Measurements from ENCODE around the gene TRAPPC12. TPM values are rescaled to one million over a fixed set of nuclear protein-coding genes. Genes with fewer than 3 reads are reported as not detected.

TRAPPC12 gene
- total RNA-seq, 4 donors from 2014 or later, result 78.2 to 341 (median 183) TPM

DNA sequence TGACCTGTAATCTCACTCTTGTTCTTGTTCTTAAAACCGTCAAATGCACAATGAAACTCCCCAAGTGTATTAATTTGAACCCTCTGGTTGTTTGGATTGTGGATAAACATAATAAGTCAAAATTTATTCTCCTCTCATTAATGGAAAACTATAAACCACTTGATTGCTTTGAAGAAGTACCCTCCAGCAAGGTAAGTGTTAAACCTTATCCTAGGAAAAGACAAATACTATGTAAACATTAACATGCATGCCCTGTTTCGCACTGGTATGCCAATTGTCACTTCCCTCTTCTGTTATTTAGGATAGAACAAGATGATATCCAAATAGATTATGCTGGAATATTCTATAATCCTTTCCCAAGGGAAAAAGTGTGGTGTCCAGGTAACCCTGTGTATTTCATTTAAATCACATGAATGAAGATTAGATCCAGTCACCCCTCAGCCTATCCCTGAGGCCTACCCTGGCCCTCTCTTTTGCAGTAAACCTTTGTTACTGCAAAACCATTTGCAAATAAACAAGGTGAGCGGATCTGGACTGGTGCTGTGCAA, 138.5 kb downstream of the TRAPPC12 start:
- Histone ChIP-seq H3K4me3 (peak overlapping the region; percentile 70 to 97 (median 84)), H3K27ac (peak overlapping the region; percentile 97 to 100 (median 98)), H3K4me1 (peaks cover 3 to 16% (median 12%) of the 10 kb centered on the region in 4 donors), H3K36me3 (peaks cover 0 to 8% (median 4%) of the 10 kb centered on the region in 4 donors), H3K27me3 (no peaks in the 10 kb centered on the region), H3K9me3 (no peaks in the 10 kb centered on the region)
- intact Hi-C loops (cut with DNase I; ENCODE audit: low total_unique reads) (no loop called here), in situ Hi-C loops (cut with MboI; ENCODE audit: low pct_ligation_motif_present in 1 of 4, low pct_unique_long_range_greater_than_20kb in 1 of 4, low sequenced_read_pairs in 3 of 4) (no loop called here)
- no peak for TF ChIP-seq POLR2AphosphoS5 (IDR thresholded peaks at IDR 0.05)
- no peak for TF ChIP-seq POLR2A (IDR thresholded peaks at IDR 0.05)
- no peak for TF ChIP-seq EP300 (IDR thresholded peaks at IDR 0.05; ENCODE audit: low read depth)
- TF ChIP-seq, protein P1, sequence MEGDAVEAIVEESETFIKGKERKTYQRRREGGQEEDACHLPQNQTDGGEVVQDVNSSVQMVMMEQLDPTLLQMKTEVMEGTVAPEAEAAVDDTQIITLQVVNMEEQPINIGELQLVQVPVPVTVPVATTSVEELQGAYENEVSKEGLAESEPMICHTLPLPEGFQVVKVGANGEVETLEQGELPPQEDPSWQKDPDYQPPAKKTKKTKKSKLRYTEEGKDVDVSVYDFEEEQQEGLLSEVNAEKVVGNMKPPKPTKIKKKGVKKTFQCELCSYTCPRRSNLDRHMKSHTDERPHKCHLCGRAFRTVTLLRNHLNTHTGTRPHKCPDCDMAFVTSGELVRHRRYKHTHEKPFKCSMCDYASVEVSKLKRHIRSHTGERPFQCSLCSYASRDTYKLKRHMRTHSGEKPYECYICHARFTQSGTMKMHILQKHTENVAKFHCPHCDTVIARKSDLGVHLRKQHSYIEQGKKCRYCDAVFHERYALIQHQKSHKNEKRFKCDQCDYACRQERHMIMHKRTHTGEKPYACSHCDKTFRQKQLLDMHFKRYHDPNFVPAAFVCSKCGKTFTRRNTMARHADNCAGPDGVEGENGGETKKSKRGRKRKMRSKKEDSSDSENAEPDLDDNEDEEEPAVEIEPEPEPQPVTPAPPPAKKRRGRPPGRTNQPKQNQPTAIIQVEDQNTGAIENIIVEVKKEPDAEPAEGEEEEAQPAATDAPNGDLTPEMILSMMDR (IDR thresholded peaks at IDR 0.05), result no peak
- DNase-seq, result no peak
- WGBS, 2 donors (ENCODE audit: low coverage in 1 of 2), result 25 to 51% methylated on average over 2 to 3 of the region's 3 CpGs

- intact Hi-C loops (cut with DNase I; ENCODE audit: low total_unique reads), result no loop called here
- peak overlapping the region; percentile 70 to 97 (median 84) for H3K4me3 ChIP-seq
- H3K27ac ChIP-seq, result peak overlapping the region; percentile 97 to 100 (median 98)
- TF ChIP-seq EP300 (IDR thresholded peaks at IDR 0.05; ENCODE audit: low read depth) (no peak), POLR2A (IDR thresholded peaks at IDR 0.05) (peak; percentile 73), POLR2AphosphoS5 (IDR thresholded peaks at IDR 0.05) (peak; percentile 69 to 85 (median 72))
- TF ChIP-seq, protein P1 (IDR thresholded peaks at IDR 0.05), result no peak
- in situ Hi-C loops (cut with MboI; ENCODE audit: low pct_ligation_motif_present in 1 of 4, low pct_unique_long_range_greater_than_20kb in 1 of 4, low sequenced_read_pairs in 3 of 4), result no loop called here
- 0% methylated on average over 53 of the region's 67 CpGs; no CpG with 5 or more reads in 1 of the 2 donors for WGBS, 2 donors (ENCODE audit: low coverage in 1 of 2)
- peaks cover 3 to 20% (median 12%) of the 10 kb centered on the region in 4 donors for H3K4me1 ChIP-seq
- H3K27me3 ChIP-seq, result no peaks in the 10 kb centered on the region
- H3K36me3 ChIP-seq, result peaks cover 0 to under 1% (median under 1%) of the 10 kb centered on the region in 4 donors
- H3K9me3 ChIP-seq, result no peaks in the 10 kb centered on the region
- peak; percentile 98 for DNase-seq
These were observed 139.2 kb downstream of the TRAPPC12 start for GRCh38 chr2:3518496-3519254.

DNA sequence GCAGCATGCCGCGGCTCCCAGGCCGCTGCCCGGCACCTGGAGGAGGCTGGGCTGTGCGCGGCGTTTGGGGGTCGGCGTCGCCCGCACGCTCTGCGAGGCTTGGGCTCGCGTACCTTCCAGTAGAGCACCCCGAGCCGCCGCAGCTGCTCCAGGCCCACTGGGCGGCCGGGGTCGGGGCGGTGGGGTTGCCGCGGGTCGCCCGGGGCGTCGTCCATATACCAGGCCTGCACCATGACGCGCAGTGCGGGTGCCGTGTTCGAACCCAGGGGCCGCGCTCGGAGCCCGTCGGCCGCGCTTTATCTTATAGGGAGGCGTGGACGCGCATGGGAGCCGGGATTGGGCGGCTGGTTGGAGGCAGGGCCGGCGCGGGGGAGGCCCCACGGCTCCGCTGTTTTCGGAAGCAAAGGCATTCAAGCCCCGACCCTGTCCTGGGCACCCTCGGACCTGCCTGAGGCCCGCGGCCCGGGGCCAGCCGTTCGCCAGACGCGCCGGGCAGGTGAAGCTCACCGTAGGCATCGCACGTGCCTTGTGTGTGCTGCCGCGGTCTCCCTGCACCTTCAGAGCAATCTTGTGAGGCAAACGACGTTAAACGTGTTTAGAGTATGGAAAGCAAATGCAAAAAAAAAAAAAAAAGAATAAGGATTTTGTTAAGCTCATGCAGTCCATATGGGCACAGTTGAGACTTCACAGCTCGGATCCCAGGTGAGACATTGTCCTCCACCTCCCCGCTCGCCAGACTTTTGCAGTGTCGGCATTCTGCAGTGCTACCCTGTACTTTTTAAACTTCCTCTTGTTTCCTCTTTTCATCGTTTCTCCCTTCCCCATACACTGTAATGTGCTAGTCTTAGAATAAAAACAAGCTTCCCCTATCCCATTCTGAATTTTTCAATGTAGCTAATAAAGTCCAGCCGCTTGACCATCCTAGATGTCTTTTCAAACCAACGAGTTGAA, 140.0 kb downstream of the TRAPPC12 start, which contains the start of gene ADI1:
ADI1 (minus strand) TSS at position 277 of the 951 bp plus-strand sequence; CDS start at position 233, 44 bp downstream.
- peak; percentile 87 for DNase-seq
- in situ Hi-C loops (cut with MboI; ENCODE audit: low pct_ligation_motif_present in 1 of 4, low pct_unique_long_range_greater_than_20kb in 1 of 4, low sequenced_read_pairs in 3 of 4), result no loop called here

More for the DNA sequence above, 140.0 kb downstream of the TRAPPC12 start, which contains the start of gene ADI1:
- TF ChIP-seq, protein P1 (IDR thresholded peaks at IDR 0.05), result no peak
- TF ChIP-seq EP300 (IDR thresholded peaks at IDR 0.05; ENCODE audit: low read depth) (no peak), POLR2A (IDR thresholded peaks at IDR 0.05) (peak; percentile 70), POLR2AphosphoS5 (IDR thresholded peaks at IDR 0.05) (peak; percentile 32 to 89 (median 82))
- Histone ChIP-seq H3K27me3 (no peaks in the 10 kb centered on the region), H3K27ac (peak within 1 kb of the TSS; percentile 97 to 100 (median 98)), H3K9me3 (no peaks in the 10 kb centered on the region), H3K4me1 (peaks cover 3 to 24% (median 12%) of the 10 kb centered on the region in 4 donors), H3K4me3 (peak within 1 kb of the TSS; percentile 70 to 97 (median 84)), H3K36me3 (no peaks in the 10 kb centered on the region)
- 4 to 5% methylated on average over 18 to 30 of the region's 76 CpGs for WGBS, 2 donors (ENCODE audit: low coverage in 1 of 2)
- intact Hi-C loops (cut with DNase I; ENCODE audit: low total_unique reads), result no loop called here

Data from transverse colon (tissue), 4 donors.